LNCaP clone FGC (cell line): ENCODE results near the gene PARVB.

Experiments used
- DNase-seq: peaks from one replicate; pipeline ENCODE4 v3.0.0-alpha.2; 2011; ENCODE audit warnings: low read depth
- H3K4me3 ChIP-seq: 2 replicates; pipeline ENCODE4 v1.5.1; 2011; ENCODE audit warnings: mild to moderate bottlenecking, low read depth, low read length, control low read depth
- TF ChIP-seq, protein P1 (sequence below): IDR thresholded peaks from 2 replicates; pipeline ENCODE4 v1.5.1; 2012; ENCODE audit warnings: mild to moderate bottlenecking; ENCODE audit not compliant: control insufficient read depth, insufficient read depth; ENCODE audit errors: extremely low read depth

PARVB gene

DNA sequence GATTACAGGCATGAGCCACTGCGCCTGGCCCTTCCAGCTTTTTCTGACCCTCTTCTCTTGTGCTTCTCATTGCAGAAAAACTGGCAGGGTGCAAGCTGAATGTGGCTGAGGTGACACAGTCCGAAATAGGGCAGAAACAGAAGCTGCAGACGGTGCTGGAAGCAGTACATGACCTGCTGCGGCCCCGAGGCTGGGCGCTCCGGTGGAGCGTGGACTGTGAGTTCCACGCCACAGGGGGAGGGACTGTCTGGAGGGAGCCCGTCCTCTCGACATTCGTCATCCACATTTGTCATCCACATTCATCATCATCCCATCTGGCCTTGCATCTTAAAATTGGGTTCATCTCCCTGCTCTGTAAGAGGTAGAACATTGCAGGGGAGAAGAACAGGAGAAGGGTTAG is 107.3 kb downstream of the PARVB start:
- TF ChIP-seq, protein P1, sequence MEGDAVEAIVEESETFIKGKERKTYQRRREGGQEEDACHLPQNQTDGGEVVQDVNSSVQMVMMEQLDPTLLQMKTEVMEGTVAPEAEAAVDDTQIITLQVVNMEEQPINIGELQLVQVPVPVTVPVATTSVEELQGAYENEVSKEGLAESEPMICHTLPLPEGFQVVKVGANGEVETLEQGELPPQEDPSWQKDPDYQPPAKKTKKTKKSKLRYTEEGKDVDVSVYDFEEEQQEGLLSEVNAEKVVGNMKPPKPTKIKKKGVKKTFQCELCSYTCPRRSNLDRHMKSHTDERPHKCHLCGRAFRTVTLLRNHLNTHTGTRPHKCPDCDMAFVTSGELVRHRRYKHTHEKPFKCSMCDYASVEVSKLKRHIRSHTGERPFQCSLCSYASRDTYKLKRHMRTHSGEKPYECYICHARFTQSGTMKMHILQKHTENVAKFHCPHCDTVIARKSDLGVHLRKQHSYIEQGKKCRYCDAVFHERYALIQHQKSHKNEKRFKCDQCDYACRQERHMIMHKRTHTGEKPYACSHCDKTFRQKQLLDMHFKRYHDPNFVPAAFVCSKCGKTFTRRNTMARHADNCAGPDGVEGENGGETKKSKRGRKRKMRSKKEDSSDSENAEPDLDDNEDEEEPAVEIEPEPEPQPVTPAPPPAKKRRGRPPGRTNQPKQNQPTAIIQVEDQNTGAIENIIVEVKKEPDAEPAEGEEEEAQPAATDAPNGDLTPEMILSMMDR: no peak
- no peak for DNase-seq
- H3K4me3 ChIP-seq: no peak overlapping the region

DNA sequence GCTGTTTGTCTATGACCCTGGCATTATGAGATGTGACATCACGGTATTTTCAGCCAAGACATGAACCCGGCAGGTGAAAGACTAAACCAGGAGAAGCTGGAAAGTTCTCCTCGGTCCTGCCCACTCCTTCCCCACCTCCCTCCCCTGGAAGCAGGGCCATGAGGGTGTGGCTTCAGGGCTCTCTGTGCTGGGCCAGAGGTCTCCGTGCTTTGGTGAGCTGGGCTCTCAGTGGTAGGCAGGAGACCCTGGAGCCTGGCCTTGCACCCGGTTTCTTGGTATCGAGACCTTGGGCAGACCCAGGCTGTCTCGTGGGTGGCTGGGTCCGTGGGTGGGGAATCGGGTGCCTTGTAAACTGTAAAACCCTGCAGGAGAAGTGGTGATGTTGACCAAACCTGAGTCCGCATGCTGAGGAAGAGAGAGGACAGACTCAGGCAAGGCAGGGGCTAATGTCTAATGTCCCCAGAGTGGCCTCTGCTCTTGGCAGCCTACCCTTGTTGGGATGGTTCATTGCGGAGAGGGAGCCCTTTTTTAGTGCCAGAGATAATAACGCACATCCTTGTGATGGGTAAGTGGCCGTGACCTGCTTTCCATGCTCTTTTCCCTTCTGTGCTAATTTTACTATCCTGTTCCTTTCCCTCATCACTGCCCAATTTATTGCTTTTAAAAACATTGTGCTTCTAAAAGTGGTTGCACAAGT is 108.0 kb downstream of the PARVB start:
- TF ChIP-seq, protein P1: no peak
- DNase-seq: no peak
- no peak overlapping the region for H3K4me3 ChIP-seq

DNA sequence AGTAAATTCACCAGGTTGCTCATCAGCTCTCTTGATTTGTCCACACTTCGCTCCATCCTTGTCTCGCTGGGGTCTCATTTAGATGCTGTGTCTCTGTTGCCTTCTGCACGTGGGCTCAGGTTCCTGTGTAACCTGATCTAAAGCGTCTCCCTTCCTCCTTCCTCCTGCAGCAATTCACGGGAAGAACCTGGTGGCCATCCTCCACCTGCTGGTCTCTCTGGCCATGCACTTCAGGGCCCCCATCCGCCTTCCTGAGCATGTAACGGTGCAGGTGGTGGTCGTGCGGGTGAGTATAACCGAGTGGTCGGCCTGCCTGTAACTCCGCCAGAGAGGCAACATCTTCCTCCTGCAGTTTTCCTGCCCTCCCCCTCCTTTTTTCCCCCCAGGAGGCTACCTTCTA is 108.6 kb downstream of the PARVB start:
- no peak overlapping the region for H3K4me3 ChIP-seq
- TF ChIP-seq, protein P1: no peak
- DNase-seq: no peak

DNA sequence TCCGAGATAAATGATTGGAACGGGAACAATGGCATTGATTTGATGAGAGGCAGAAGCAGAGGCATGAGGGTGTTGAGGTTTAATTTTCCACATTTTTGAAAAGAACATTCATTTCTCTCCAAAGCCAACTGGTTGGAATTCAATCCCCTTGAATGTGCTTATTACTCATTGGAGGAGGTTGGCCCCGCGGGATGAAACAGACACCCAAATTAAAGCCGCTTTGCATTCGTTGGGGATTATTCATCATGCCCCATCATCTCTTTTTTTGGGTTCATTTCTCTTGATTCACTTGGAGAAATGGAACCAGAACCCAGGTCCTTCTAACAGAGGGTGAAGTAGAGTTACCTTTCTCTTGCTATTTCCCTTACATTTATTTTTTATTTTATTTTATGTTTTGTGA is 109.1 kb downstream of the PARVB start:
- H3K4me3 ChIP-seq: no peak overlapping the region
- TF ChIP-seq, protein P1: no peak
- no peak for DNase-seq

DNA sequence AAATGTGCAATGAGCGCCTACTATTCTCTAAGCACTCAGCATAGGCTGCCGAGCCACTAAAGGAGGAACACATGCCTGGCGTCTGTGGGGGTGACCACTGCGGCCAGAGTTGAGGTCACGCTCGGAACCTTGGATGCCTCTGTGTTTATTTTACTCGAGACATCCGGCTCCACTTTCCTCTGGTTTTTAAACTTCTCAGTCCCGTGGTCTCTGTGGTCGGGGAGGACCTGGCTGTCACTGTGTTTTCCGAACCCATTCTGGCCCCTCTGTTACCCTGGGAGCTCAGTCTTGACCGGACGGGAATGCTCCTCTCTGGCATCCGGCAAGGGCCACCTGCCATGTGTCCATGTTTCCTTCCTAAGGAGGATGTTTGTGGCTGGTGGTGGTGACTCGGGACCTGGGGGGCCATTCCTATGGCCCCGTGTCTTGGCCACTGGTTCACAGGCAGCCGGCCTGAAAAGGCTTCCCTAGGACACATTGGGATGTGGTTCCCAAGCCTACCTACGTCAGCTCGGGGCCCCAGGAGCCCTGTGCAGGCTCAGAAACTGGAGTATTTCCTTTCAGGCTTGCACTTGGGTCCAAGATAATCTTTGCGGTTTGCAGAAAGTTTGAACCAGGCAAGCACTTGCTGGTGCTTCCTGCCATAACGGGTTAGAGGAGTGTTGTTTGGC is 109.9 kb downstream of the PARVB start:
- no peak overlapping the region for H3K4me3 ChIP-seq
- TF ChIP-seq, protein P1: no peak
- no peak for DNase-seq

DNA sequence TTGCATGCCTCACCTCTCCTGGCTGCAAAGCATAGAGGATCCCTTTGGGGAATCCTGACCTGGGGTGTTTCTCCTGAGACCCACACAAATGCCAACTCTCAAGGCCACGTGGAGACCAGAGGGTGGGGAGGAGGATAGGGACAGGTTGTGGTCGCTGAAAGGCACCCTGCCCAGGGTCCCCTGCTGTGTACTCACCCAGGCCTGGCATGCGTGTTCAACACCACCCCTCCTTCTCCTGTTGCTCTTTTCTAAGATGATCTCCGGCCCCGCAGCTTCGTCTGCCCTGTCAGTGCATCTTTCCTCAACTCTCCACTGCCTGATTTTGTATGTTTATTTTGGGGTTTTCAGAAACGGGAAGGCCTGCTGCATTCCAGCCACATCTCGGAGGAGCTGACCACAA is 112.0 kb downstream of the PARVB start:
- DNase-seq: no peak
- TF ChIP-seq, protein P1: no peak
- no peak overlapping the region for H3K4me3 ChIP-seq
